Measurements from ENCODE around the gene CARD6. TPM values are rescaled to one million over a fixed set of nuclear protein-coding genes. Genes with fewer than 3 reads are reported as not detected.
A peak's percentile ranks its signal among the peaks of the same experiment; 100 is the strongest.

The CARD6 gene
- total and polyA plus RNA-seq, 9 of the 15 experiments (the other 6 are each of a cell fraction or from before 2014, with no cell fraction given): 3.5 to 8.3 (median 5.9) TPM

DNA sequence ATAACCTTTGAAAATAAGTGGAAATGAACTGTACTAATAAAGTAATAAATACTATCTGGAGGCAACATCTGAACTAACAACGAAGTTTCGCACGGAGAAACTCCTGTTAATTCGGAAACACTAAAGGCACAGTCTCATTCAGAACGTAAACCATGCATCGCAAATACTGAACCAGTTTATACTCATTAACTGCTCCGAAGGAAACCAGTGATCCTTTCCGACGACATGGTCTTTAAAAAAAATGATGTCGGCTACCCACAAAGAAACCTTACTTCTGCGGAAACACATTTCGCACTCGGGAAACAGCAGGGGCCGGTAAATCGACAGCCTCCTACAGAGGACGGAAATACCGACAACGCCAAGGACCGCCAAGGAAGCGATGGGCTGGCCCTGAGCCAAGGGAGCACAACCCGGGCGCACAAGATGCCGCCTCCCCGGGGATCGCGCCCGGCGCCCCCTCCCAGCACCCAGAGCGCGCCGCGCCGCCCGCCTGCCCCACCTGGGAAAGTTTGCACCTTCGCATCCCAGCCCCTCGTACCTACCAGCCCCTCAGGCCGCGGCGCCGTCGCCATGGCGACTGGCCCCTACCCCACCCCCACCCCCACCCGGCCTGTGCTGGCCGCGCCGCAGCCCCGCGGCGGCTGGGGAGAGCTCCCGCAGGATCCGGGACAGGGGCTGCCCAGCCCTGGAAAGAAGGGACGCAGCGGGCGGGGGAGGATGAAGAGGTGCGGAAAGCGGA lies 43.7 kb upstream of the CARD6 start (continued):
- TF ChIP-seq, protein P1, sequence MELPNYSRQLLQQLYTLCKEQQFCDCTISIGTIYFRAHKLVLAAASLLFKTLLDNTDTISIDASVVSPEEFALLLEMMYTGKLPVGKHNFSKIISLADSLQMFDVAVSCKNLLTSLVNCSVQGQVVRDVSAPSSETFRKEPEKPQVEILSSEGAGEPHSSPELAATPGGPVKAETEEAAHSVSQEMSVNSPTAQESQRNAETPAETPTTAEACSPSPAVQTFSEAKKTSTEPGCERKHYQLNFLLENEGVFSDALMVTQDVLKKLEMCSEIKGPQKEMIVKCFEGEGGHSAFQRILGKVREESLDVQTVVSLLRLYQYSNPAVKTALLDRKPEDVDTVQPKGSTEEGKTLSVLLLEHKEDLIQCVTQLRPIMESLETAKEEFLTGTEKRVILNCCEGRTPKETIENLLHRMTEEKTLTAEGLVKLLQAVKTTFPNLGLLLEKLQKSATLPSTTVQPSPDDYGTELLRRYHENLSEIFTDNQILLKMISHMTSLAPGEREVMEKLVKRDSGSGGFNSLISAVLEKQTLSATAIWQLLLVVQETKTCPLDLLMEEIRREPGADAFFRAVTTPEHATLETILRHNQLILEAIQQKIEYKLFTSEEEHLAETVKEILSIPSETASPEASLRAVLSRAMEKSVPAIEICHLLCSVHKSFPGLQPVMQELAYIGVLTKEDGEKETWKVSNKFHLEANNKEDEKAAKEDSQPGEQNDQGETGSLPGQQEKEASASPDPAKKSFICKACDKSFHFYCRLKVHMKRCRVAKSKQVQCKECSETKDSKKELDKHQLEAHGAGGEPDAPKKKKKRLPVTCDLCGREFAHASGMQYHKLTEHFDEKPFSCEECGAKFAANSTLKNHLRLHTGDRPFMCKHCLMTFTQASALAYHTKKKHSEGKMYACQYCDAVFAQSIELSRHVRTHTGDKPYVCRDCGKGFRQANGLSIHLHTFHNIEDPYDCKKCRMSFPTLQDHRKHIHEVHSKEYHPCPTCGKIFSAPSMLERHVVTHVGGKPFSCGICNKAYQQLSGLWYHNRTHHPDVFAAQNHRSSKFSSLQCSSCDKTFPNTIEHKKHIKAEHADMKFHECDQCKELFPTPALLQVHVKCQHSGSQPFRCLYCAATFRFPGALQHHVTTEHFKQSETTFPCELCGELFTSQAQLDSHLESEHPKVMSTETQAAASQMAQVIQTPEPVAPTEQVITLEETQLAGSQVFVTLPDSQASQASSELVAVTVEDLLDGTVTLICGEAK (IDR thresholded peaks at IDR 0.05): peak; percentile 30; the same call in 1 of the 2 replicates
- TF ChIP-seq, protein P1 (CRISPR knock-in tag; IDR thresholded peaks at IDR 0.05): no peak
- TF ChIP-seq SMAD1 (IDR thresholded peaks at IDR 0.05; ENCODE audit: low read depth, low read length, partially characterized antibody): peak; percentile 29
- TF ChIP-seq, protein P2, sequence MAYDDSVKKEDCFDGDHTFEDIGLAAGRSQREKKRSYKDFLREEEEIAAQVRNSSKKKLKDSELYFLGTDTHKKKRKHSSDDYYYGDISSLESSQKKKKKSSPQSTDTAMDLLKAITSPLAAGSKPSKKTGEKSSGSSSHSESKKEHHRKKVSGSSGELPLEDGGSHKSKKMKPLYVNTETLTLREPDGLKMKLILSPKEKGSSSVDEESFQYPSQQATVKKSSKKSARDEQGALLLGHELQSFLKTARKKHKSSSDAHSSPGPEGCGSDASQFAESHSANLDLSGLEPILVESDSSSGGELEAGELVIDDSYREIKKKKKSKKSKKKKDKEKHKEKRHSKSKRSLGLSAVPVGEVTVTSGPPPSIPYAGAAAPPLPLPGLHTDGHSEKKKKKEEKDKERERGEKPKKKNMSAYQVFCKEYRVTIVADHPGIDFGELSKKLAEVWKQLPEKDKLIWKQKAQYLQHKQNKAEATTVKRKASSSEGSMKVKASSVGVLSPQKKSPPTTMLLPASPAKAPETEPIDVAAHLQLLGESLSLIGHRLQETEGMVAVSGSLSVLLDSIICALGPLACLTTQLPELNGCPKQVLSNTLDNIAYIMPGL (CRISPR knock-in tag; IDR thresholded peaks at IDR 0.05): 0 out of 2 replicates have a peak, but pooled peaks have one; percentile 44
- TF ChIP-seq CHD1 (IDR thresholded peaks at IDR 0.05; ENCODE audit: low read length): peak; percentile 93
- TF ChIP-seq, protein P3, sequence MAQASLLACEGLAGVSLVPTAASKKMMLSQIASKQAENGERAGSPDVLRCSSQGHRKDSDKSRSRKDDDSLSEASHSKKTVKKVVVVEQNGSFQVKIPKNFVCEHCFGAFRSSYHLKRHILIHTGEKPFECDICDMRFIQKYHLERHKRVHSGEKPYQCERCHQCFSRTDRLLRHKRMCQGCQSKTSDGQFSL (CRISPR knock-in tag; IDR thresholded peaks at IDR 0.05): no peak
- TF ChIP-seq, protein P3 (tag; IDR thresholded peaks at IDR 0.05): peak in 1 of 2 experiments; percentile 51; a peak in 1 of 4 replicates
- TF ChIP-seq, protein P4, sequence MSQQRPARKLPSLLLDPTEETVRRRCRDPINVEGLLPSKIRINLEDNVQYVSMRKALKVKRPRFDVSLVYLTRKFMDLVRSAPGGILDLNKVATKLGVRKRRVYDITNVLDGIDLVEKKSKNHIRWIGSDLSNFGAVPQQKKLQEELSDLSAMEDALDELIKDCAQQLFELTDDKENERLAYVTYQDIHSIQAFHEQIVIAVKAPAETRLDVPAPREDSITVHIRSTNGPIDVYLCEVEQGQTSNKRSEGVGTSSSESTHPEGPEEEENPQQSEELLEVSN (IDR thresholded peaks at IDR 0.05; ENCODE audit: borderline replicate concordance in 1 of 2, extremely low read depth in 1 of 2, insufficient read depth in 1 of 2, insufficient read length in 1 of 2, low read depth in 1 of 2, low read length in 1 of 2, poor library complexity in 1 of 2, severe bottlenecking in 1 of 2): peak in 1 of 2 experiments; percentile 48
- TF ChIP-seq TBL1XR1 (IDR thresholded peaks at IDR 0.05; ENCODE audit: low read length in 2 of 2): peak in 1 of 2 experiments; percentile 46; a peak in 1 of 4 replicates
- TF ChIP-seq ELF4 (CRISPR knock-in tag; IDR thresholded peaks at IDR 0.05): no peak
